A172 (cell line): ENCODE data around the gene ADARB1. TPM values are rescaled to one million over a fixed set of nuclear protein-coding genes. Genes with fewer than 3 reads are reported as not detected.

Source experiments
- DNase-seq: peaks from one replicate; pipeline ENCODE4 v3.0.0-alpha.2; 2015; ENCODE audit warnings: low spot score
- total RNA-seq: library from RNA; depleted of rRNA; stranded (reverse); fragments of >200 nt; shearing (Covaris generic); gene quantifications from 2 replicates; pipeline ENCODE4 v1.2.3, GENCODE V29; 2014

Gene ADARB1
- total RNA-seq, 1 experiment from 2014 or later = 15.7 TPM

GRCh38 chr21:45093035-45093532 is 18.7 kb downstream of the ADARB1 start:
- DNase-seq = no peak

GRCh38 chr21:45094412-45094811 is 20.0 kb downstream of the ADARB1 start:
- DNase-seq = no peak

GRCh38 chr21:45095505-45095904 is 21.1 kb downstream of the ADARB1 start:
- no peak for DNase-seq

DNA sequence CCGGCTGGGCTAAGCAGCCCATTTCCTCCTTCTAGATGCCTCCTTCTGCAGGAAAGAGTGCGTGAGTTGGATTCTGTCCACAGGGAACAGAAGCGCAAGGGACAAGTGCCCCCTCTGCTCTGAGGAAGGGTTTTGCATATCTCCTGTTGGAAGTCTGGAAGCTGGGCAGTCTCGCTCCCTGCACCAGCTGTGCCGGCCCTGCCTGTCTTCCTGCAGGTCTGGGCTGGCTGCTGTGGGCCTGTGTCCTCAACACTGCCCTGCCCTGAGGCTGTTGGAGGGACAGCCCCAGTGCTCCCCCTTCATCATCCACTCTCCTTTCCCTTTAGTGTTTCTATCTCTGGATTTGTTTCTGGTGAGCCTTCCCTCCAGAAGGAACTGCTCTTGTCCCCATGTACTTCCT is 21.8 kb downstream of the ADARB1 start:
- DNase-seq = no peak

- DNase-seq = no peak
Measured at GRCh38 chr21:45097827-45098387, 23.5 kb downstream of the ADARB1 start.

DNA sequence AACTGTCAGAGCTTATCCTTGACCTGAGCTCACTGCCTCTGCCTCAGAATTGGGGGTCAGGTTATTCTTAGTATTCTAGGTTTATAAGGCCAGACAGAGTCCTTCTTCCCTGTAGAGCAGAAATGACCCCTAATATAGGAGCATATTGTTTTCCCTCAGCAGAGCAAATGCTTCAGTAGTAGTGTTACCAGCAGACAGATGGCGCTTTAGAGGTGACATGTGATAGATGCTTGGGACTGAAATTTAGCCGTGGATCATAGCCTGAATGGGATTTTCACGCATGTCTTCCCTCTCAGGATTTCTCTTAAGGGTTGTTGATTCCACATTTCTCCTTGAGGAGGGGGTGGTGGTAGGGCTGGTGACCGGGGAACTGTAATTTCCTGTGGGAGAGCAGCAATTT is 24.5 kb downstream of the ADARB1 start:
- DNase-seq = no peak

DNA sequence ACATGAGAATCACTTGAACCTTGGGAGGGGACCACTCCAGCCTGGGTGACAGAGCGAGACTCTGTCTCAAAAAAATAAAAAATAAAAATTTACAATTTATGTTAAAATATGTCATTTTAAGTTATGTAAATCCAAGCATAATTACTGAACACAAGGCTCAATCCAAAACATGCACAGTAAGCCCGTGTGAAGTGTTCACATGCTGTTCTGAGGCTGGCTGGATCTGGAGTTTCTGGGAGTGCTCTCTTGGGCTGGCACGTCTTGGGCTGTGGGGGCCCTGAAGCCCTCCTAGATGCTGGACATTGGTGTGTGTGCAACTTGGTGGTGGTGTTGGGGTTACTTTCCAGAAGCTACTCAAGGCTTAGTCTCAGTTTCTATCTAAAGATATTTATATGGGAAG is 25.2 kb downstream of the ADARB1 start:
- no peak for DNase-seq

- DNase-seq = no peak
Measured at GRCh38 chr21:45100866-45101265, 26.5 kb downstream of the ADARB1 start.

DNA sequence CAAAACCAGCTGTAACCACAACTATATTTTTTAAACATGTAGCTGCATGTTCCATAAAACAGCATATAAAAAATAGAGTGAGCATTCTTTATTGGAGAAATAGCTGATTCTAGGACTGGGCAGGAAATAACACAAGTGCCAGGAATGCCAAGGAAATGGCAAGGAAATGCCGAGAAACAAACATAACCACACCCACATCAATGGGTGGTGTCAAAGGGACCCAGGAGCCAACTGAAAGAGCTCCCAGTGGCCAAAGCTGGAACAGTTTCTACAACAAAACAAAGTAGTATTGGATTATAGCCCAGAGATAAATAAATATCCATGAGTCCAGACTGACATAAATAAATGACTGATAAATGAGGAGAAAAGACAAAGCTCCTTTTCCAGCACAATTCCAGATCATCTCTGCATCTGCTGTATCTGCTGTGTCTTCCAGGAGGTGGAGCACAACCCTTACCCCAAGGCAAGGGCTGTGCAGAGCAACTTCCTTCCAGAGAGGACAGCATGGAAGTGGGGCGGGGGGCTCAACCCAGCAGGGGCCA is 28.1 kb downstream of the ADARB1 start:
- DNase-seq = peak; percentile 94

DNA sequence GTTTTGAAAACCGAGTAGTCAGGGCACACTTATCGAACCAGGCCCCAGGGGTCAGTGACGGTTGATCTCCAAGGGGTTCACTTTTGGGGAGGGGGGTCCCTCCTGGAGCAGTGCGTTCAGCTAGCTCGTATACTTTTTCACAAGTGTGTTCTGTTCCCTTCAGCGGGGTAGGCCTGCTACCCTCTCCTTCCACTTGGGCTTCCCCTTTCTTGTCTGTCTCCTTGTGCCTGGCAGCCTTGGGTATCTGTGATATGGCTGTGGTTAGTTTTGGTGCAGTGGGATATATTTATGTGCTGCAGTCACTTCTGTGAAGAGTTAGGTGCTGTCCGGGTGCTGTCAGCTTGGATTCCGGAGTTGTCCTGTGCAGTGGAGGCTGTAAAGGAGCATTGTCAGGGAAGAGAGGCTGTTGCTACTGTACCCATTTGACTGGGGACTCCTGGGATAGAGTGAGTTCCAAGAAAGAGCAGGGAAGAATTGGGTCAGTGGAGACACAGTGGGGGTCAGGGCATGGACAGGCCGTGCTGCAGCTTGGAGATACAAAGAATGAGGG is 29.7 kb downstream of the ADARB1 start:
- no peak for DNase-seq

DNA sequence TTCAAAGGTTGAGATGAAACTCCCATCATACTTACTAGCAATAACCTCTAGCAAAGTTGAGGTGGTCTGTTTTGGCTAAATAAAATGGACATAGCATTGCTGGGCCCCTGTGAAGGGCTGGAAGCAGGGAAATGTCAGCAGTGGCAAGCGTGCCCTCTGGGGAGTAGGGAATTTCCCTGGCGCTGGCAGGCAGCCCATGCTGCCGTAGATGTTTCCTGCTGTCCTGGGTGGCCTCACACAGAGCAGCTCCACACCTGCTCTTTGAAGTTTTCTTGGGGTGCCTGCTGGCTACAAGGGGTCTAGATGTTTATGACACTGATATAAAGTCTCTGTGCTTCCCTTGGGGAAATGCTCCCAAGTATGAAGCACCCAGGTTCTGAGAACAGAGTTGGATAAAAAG is 30.2 kb downstream of the ADARB1 start:
- peak; percentile 74 for DNase-seq

- DNase-seq = no peak
Measured at GRCh38 chr21:45105906-45106485, 31.6 kb downstream of the ADARB1 start.

DNA sequence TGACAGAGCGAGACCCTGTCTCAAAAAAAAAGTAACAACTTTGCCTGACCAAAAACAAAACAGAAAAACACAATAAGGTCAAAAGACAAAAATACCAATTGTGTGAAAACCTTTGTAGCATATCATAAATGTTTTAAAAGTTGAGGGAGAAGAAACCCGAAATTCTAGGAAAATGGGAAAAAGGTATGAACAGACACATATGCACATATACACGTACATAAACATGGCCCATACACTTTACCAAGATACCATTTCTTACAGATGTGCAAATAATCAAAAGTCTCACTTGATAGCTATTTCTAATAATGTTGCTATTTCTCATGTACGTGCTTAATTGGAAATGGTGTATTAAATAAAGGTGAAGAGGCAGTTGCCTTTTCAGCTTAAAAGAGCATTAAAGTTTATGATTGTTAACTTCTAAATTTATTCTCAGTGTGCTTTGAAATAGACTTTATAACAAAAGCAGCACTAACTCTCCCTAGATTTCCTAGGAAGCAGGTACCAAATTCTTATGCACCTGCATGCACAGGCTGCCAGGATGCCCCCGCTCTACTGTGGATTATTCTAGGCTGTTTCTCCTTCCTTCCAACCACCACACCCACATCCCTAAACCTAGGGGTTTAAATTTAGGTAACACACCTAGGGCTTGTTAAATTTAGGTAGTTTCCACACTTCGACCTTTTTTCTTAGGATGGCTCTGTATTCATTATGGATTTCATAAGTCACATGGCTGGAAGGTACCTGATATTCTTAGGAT is 33.8 kb downstream of the ADARB1 start:
- no peak for DNase-seq

GRCh38 chr21:45108808-45109781 is 34.7 kb downstream of the ADARB1 start:
- DNase-seq = no peak

DNA sequence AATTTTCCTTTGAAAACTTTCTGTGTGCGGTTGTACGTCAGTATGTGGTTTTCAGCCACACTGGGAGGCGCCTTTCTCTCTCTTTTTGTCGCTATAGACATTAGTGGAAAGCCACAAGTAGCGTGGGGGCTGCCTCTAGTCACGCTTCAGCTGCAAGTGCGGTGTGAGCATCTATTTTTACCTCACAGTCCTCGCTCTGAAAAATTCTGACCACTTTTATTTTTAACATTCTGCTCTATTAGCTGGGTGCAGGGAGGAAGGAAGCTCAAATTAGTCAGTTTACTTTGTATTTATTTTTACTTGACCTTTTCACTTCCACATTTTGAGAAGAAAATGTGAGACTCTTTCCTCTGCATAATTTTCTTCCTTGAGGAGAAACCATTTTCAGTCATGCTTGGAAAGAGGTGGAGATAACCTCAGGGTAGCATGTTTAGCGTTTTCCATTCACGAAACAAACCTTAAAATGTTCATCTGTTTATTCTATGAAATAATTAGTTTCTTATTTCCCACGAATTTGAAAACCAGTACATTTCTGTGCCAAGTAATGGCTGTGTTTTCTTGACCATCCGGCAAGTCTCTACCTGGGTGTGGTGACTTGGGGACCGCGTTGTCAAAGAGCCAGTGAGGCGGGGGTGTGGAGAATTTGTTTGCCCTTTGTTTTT is 35.6 kb downstream of the ADARB1 start:
- DNase-seq = peak; percentile 30

DNA sequence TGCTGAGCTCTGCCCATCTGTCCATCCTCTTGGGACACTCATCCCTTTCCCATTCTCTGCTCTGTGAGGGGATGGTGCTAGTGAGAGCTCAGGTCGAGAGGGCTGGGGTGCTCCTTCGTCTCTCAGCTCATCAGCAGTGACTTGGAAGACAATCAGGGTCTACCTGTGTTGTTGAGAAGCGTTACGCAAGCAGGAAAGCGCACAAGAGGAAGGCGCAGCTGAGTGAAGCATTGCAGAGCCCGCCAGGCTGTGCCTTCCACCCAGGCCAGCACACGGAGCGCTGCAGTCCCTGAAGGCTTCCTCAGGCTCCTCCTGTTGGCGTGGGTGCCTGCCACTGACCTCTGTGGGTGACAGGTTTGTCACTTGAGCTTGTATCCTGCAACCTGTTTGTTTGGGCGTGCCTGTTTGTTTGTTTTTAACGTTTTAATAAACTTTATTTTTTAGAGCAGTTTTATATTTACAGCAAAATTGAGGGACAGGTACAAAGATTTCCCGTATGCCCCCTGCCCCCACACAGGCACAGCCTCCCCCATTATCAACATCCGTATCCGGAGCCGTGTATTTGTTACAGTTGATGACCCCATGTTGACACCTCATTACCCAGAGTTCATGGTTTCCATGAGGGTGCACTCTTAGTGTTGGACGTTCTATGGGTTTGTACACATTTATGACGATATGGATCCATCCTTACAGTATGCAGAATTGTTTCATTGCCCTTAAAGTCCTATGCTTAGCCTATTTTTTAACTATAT is 36.7 kb downstream of the ADARB1 start:
- no peak for DNase-seq

DNA sequence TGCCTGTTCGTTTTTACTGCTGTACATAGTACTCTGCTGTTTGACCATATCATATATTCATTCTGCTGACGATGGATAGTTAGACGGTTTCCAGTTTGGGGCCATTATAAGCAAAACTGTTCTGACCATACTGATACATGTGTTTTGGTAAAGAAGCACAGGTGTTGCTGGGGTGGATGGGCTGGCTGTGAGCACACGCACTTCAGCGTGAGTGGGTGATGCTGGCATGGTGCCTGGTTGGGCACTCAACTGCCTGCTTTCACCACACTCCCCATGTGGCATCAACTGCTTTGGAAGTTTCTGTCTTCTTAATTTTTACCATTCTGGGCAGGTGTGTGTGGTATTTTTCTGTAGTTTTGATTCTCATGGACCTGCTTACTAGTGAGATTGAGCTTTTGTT is 37.3 kb downstream of the ADARB1 start:
- DNase-seq = no peak

- DNase-seq = no peak
Measured at GRCh38 chr21:45112371-45112770, 38.0 kb downstream of the ADARB1 start.

GRCh38 chr21:45113543-45113942 is 39.2 kb downstream of the ADARB1 start:
- no peak for DNase-seq

GRCh38 chr21:45114072-45114471 is 39.7 kb downstream of the ADARB1 start:
- no peak for DNase-seq
